ENCODE results near the gene ISYNA1. TPM values are rescaled to one million over a fixed set of nuclear protein-coding genes. Genes with fewer than 3 reads are reported as not detected.
A peak's percentile ranks its signal among the peaks of the same experiment; 100 is the strongest.

ISYNA1 gene
- total RNA-seq, 2 experiments from 2014 or later, result 26.7 to 33.5 TPM

GRCh38 chr19:18450931-18451836 is 13.3 kb upstream of the ISYNA1 start:
- no peaks in the 10 kb centered on the region for H3K27me3 Mint-ChIP-seq (ENCODE audit: low read depth)
- ATAC-seq, result peak; percentile 87
- no peak overlapping the region for H3K27ac Mint-ChIP-seq
- H3K36me3 Mint-ChIP-seq (ENCODE audit: low read depth), result peaks cover 16% of the 10 kb centered on the region
- CTCF ChIA-PET, result interaction anchor here (0.7 to 2.6 kb wide), 23 partner anchors 10 to 405 kb away, joined by 3 to 17 read pairs (median 3); partner anchors contain the start of genes KXD1, SSBP4, TMEM59L and UBA52
- H3K4me1 Mint-ChIP-seq (ENCODE audit: low read depth), result peaks cover 2% of the 10 kb centered on the region
- H3K9me3 Mint-ChIP-seq (ENCODE audit: insufficient read depth), result no peaks in the 10 kb centered on the region
- POLR2A ChIA-PET, result no interaction called here
- DNase-seq, result peak; percentile 92
- H3K4me3 Mint-ChIP-seq, result no peak overlapping the region

- H3K4me3 Mint-ChIP-seq, result no peak overlapping the region
- H3K27ac Mint-ChIP-seq, result no peak overlapping the region
- H3K27me3 Mint-ChIP-seq (ENCODE audit: low read depth), result no peaks in the 10 kb centered on the region
- CTCF ChIA-PET, result interaction anchor here (0.8 to 2.6 kb wide), 16 partner anchors 9 to 406 kb away, joined by 3 to 17 read pairs (median 3); partner anchors contain the start of genes KXD1, SSBP4 and UBA52
- ATAC-seq, result peak; percentile 20
- H3K9me3 Mint-ChIP-seq (ENCODE audit: insufficient read depth), result no peaks in the 10 kb centered on the region
- DNase-seq, result no peak
- POLR2A ChIA-PET, result no interaction called here
- peaks cover 16% of the 10 kb centered on the region for H3K36me3 Mint-ChIP-seq (ENCODE audit: low read depth)
- H3K4me1 Mint-ChIP-seq (ENCODE audit: low read depth), result peaks cover 2% of the 10 kb centered on the region
These were observed 12.3 kb upstream of the ISYNA1 start for GRCh38 chr19:18450021-18450930.

- Mint-ChIP-seq H3K4me1 (ENCODE audit: low read depth) (peaks cover 2% of the 10 kb centered on the region), H3K27me3 (ENCODE audit: low read depth) (no peaks in the 10 kb centered on the region), H3K36me3 (ENCODE audit: low read depth) (peaks cover 20% of the 10 kb centered on the region), H3K27ac (no peak overlapping the region), H3K4me3 (no peak overlapping the region), H3K9me3 (ENCODE audit: insufficient read depth) (no peaks in the 10 kb centered on the region)
- ATAC-seq, result no peak
- ChIA-PET CTCF (interaction anchor here (0.9 to 2.6 kb wide), 4 partner anchors 12 to 72 kb away, joined by 3 to 15 read pairs (median 4); partner anchors contain the start of gene ELL), POLR2A (no interaction called here)
- no peak for DNase-seq
These were observed 11.6 kb upstream of the ISYNA1 start for GRCh38 chr19:18449552-18449951.

- Mint-ChIP-seq H3K27ac (no peak overlapping the region), H3K4me1 (ENCODE audit: low read depth) (peaks cover 6% of the 10 kb centered on the region), H3K27me3 (ENCODE audit: low read depth) (peaks cover 3% of the 10 kb centered on the region), H3K36me3 (ENCODE audit: low read depth) (peaks cover 30% of the 10 kb centered on the region), H3K9me3 (ENCODE audit: insufficient read depth) (peaks cover 4% of the 10 kb centered on the region), H3K4me3 (no peak overlapping the region)
- no peak for DNase-seq
- ChIA-PET CTCF (no interaction called here), POLR2A (no interaction called here)
- ATAC-seq, result no peak
These were observed 9.0 kb upstream of the ISYNA1 start for GRCh38 chr19:18446811-18447359.

GRCh38 chr19:18446145-18446810 is 8.3 kb upstream of the ISYNA1 start:
- Mint-ChIP-seq H3K27me3 (ENCODE audit: low read depth) (peaks cover 3% of the 10 kb centered on the region), H3K4me3 (no peak overlapping the region), H3K27ac (no peak overlapping the region), H3K9me3 (ENCODE audit: insufficient read depth) (peaks cover 4% of the 10 kb centered on the region), H3K4me1 (ENCODE audit: low read depth) (peaks cover 12% of the 10 kb centered on the region), H3K36me3 (ENCODE audit: low read depth) (peaks cover 30% of the 10 kb centered on the region)
- no peak for ATAC-seq
- POLR2A ChIA-PET, result no interaction called here
- CTCF ChIA-PET, result no interaction called here
- DNase-seq, result no peak

- no peak overlapping the region for H3K27ac Mint-ChIP-seq
- ChIA-PET CTCF (no interaction called here), POLR2A (no interaction called here)
- DNase-seq, result no peak
- H3K4me3 Mint-ChIP-seq, result no peak overlapping the region
- no peak for ATAC-seq
- peaks cover 14% of the 10 kb centered on the region for H3K4me1 Mint-ChIP-seq (ENCODE audit: low read depth)
- peaks cover 4% of the 10 kb centered on the region for H3K9me3 Mint-ChIP-seq (ENCODE audit: insufficient read depth)
- H3K36me3 Mint-ChIP-seq (ENCODE audit: low read depth), result peaks cover 28% of the 10 kb centered on the region
- H3K27me3 Mint-ChIP-seq (ENCODE audit: low read depth), result peaks cover 3% of the 10 kb centered on the region
These were observed 7.5 kb upstream of the ISYNA1 start for GRCh38 chr19:18445262-18445948.

GRCh38 chr19:18444513-18444912 is 6.6 kb upstream of the ISYNA1 start:
- Mint-ChIP-seq H3K4me1 (ENCODE audit: low read depth) (peaks cover 16% of the 10 kb centered on the region), H3K9me3 (ENCODE audit: insufficient read depth) (peaks cover 4% of the 10 kb centered on the region), H3K27me3 (ENCODE audit: low read depth) (peaks cover 3% of the 10 kb centered on the region), H3K4me3 (no peak overlapping the region), H3K27ac (no peak overlapping the region), H3K36me3 (ENCODE audit: low read depth) (peaks cover 26% of the 10 kb centered on the region)
- ChIA-PET POLR2A (no interaction called here), CTCF (no interaction called here)
- no peak for DNase-seq
- ATAC-seq, result no peak

- ChIA-PET POLR2A (no interaction called here), CTCF (no interaction called here)
- H3K4me1 Mint-ChIP-seq (ENCODE audit: low read depth), result peaks cover 21% of the 10 kb centered on the region
- no peak overlapping the region for H3K27ac Mint-ChIP-seq
- H3K36me3 Mint-ChIP-seq (ENCODE audit: low read depth), result peaks cover 26% of the 10 kb centered on the region
- DNase-seq (no peak), ATAC-seq (no peak)
- H3K4me3 Mint-ChIP-seq, result no peak overlapping the region
- peaks cover 3% of the 10 kb centered on the region for H3K27me3 Mint-ChIP-seq (ENCODE audit: low read depth)
- peaks cover 4% of the 10 kb centered on the region for H3K9me3 Mint-ChIP-seq (ENCODE audit: insufficient read depth)
These were observed 5.9 kb upstream of the ISYNA1 start for GRCh38 chr19:18443831-18444230.

- Mint-ChIP-seq H3K27ac (no peak overlapping the region), H3K36me3 (ENCODE audit: low read depth) (peaks cover 26% of the 10 kb centered on the region), H3K4me3 (no peak overlapping the region), H3K9me3 (ENCODE audit: insufficient read depth) (peaks cover 4% of the 10 kb centered on the region), H3K4me1 (ENCODE audit: low read depth) (peaks cover 21% of the 10 kb centered on the region), H3K27me3 (ENCODE audit: low read depth) (peaks cover 3% of the 10 kb centered on the region)
- POLR2A ChIA-PET, result no interaction called here
- no peak for DNase-seq
- ATAC-seq, result no peak
- CTCF ChIA-PET, result interaction anchor here (1.2 kb wide), 1 partner anchor 404 kb away, joined by 4 read pairs; no protein-coding TSS in a partner anchor
These were observed 5.5 kb upstream of the ISYNA1 start for GRCh38 chr19:18443406-18443805.

GRCh38 chr19:18442941-18443340 is 5.0 kb upstream of the ISYNA1 start:
- H3K27me3 Mint-ChIP-seq (ENCODE audit: low read depth), result peaks cover 3% of the 10 kb centered on the region
- peak overlapping the region; percentile 85 for H3K27ac Mint-ChIP-seq
- ATAC-seq, result no peak
- DNase-seq, result no peak
- POLR2A ChIA-PET, result interaction anchor here (0.6 to 0.8 kb wide), 2 partner anchors 14 to 65 kb away, joined by 3 read pairs; no protein-coding TSS in a partner anchor
- H3K36me3 Mint-ChIP-seq (ENCODE audit: low read depth), result peaks cover 23% of the 10 kb centered on the region
- peaks cover 4% of the 10 kb centered on the region for H3K9me3 Mint-ChIP-seq (ENCODE audit: insufficient read depth)
- peaks cover 21% of the 10 kb centered on the region for H3K4me1 Mint-ChIP-seq (ENCODE audit: low read depth)
- H3K4me3 Mint-ChIP-seq, result no peak overlapping the region
- CTCF ChIA-PET, result interaction anchor here (1.2 kb wide), 1 partner anchor 404 kb away, joined by 4 read pairs; no protein-coding TSS in a partner anchor
